ENCODE data around the gene HOXA4.
A peak's percentile ranks its signal among the peaks of the same experiment; 100 is the strongest.

The HOXA4 gene

GRCh38 chr7:27160145-27160545 lies 29.6 kb upstream of the HOXA4 start:
- Histone ChIP-seq H2AFZ (ENCODE audit: low read depth, low read length) (peak overlapping the region; percentile 84), H3K36me3 (ENCODE audit: control insufficient read depth in 1 of 2, insufficient read depth in 2 of 2, low read depth in 1 of 2, low read length in 2 of 2) (peaks cover 15 to 34% of the 10 kb centered on the region in 2 experiments), H3K4ac (ENCODE audit: low read depth in 1 of 2, low read length in 2 of 2) (peak overlapping the region in 1 of 2 experiments; percentile 63), H3K18ac (ENCODE audit: low read depth in 1 of 2, low read length in 2 of 2) (no peak overlapping the region), H3K4me3 (ENCODE audit: insufficient read depth in 1 of 2, low read depth in 1 of 2, low read length in 2 of 2) (peak overlapping the region in 1 of 2 experiments; percentile 82), H4K8ac (ENCODE audit: low read length) (no peak overlapping the region), H3K23ac (ENCODE audit: low read length in 2 of 2) (no peak overlapping the region), H3K14ac (ENCODE audit: low read length in 2 of 2) (no peak overlapping the region), H3K9me3 (ENCODE audit: control insufficient read depth, low read length) (no peaks in the 10 kb centered on the region), H4K91ac (ENCODE audit: low read length) (no peak overlapping the region), H3K27ac (ENCODE audit: low read length, poor library complexity, severe bottlenecking) (no peak overlapping the region), H2BK12ac (ENCODE audit: low read length in 2 of 2) (no peak overlapping the region), H3K79me1 (replicated peaks; ENCODE audit: low read length, poor library complexity, severe bottlenecking) (peaks cover 3% of the 10 kb centered on the region), H3K27me3 (ENCODE audit: control insufficient read depth in 1 of 2, insufficient read depth in 1 of 2, low read length in 2 of 2) (peaks cover 0 to 37% of the 10 kb centered on the region in 2 experiments), H2AK5ac (ENCODE audit: low read length, severe bottlenecking) (no peak overlapping the region), H3K4me1 (ENCODE audit: control insufficient read depth, insufficient read depth, low read depth, low read length) (peaks cover 27% of the 10 kb centered on the region), H2BK5ac (ENCODE audit: low read depth, low read length, poor library complexity, severe bottlenecking) (no peak overlapping the region), H3K4me2 (ENCODE audit: low read length, poor library complexity, severe bottlenecking) (peak overlapping the region; percentile 94), H3K9ac (ENCODE audit: low read length) (peak overlapping the region; percentile 84), H2BK120ac (ENCODE audit: low read depth, low read length) (no peak overlapping the region), H2BK15ac (ENCODE audit: low read depth, poor library complexity, severe bottlenecking) (no peak overlapping the region)
- WGBS, result 71% methylated on average over 21 of the region's 23 CpGs
- DNase-seq, result no peak

- H3K9me3 ChIP-seq (ENCODE audit: control insufficient read depth, low read length), result no peaks in the 10 kb centered on the region
- no peak overlapping the region for H2BK120ac ChIP-seq (ENCODE audit: low read depth, low read length)
- H3K14ac ChIP-seq (ENCODE audit: low read length in 2 of 2), result no peak overlapping the region
- peaks cover 5% of the 10 kb centered on the region for H3K79me1 ChIP-seq (replicated peaks; ENCODE audit: low read length, poor library complexity, severe bottlenecking)
- no peak overlapping the region for H2BK5ac ChIP-seq (ENCODE audit: low read depth, low read length, poor library complexity, severe bottlenecking)
- no peak overlapping the region for H4K91ac ChIP-seq (ENCODE audit: low read length)
- no peak overlapping the region for H2BK12ac ChIP-seq (ENCODE audit: low read length in 2 of 2)
- no peak overlapping the region for H3K18ac ChIP-seq (ENCODE audit: low read depth in 1 of 2, low read length in 2 of 2)
- H3K27ac ChIP-seq (ENCODE audit: low read length, poor library complexity, severe bottlenecking), result no peak overlapping the region
- H3K27me3 ChIP-seq (ENCODE audit: control insufficient read depth in 1 of 2, insufficient read depth in 1 of 2, low read length in 2 of 2), result peaks cover 0 to 43% of the 10 kb centered on the region in 2 experiments
- DNase-seq, result no peak
- no peak overlapping the region for H3K23ac ChIP-seq (ENCODE audit: low read length in 2 of 2)
- no peak overlapping the region for H4K8ac ChIP-seq (ENCODE audit: low read length)
- H3K36me3 ChIP-seq (ENCODE audit: control insufficient read depth in 1 of 2, insufficient read depth in 2 of 2, low read depth in 1 of 2, low read length in 2 of 2), result peaks cover 15 to 32% of the 10 kb centered on the region in 2 experiments
- no peak overlapping the region for H2AFZ ChIP-seq (ENCODE audit: low read depth, low read length)
- peaks cover 24% of the 10 kb centered on the region for H3K4me1 ChIP-seq (ENCODE audit: control insufficient read depth, insufficient read depth, low read depth, low read length)
- 76% methylated on average over 25 of the region's 27 CpGs for WGBS
- peak overlapping the region; percentile 84 for H3K9ac ChIP-seq (ENCODE audit: low read length)
- no peak overlapping the region for H2BK15ac ChIP-seq (ENCODE audit: low read depth, poor library complexity, severe bottlenecking)
- H2AK5ac ChIP-seq (ENCODE audit: low read length, severe bottlenecking), result no peak overlapping the region
- peak overlapping the region in 1 of 2 experiments; percentile 82 for H3K4me3 ChIP-seq (ENCODE audit: insufficient read depth in 1 of 2, low read depth in 1 of 2, low read length in 2 of 2)
- no peak overlapping the region for H3K4ac ChIP-seq (ENCODE audit: low read depth in 1 of 2, low read length in 2 of 2)
- H3K4me2 ChIP-seq (ENCODE audit: low read length, poor library complexity, severe bottlenecking), result no peak overlapping the region
These were observed 28.9 kb upstream of the HOXA4 start for GRCh38 chr7:27159266-27160144.

GRCh38 chr7:27158436-27159265 lies 28.1 kb upstream of the HOXA4 start:
- Histone ChIP-seq H3K27ac (ENCODE audit: low read length, poor library complexity, severe bottlenecking) (no peak overlapping the region), H2AK5ac (ENCODE audit: low read length, severe bottlenecking) (no peak overlapping the region), H2BK120ac (ENCODE audit: low read depth, low read length) (no peak overlapping the region), H2BK12ac (ENCODE audit: low read length in 2 of 2) (no peak overlapping the region), H3K27me3 (ENCODE audit: control insufficient read depth in 1 of 2, insufficient read depth in 1 of 2, low read length in 2 of 2) (peaks cover 0 to 52% of the 10 kb centered on the region in 2 experiments), H4K91ac (ENCODE audit: low read length) (no peak overlapping the region), H3K4me1 (ENCODE audit: control insufficient read depth, insufficient read depth, low read depth, low read length) (peaks cover 22% of the 10 kb centered on the region), H3K36me3 (ENCODE audit: control insufficient read depth in 1 of 2, insufficient read depth in 2 of 2, low read depth in 1 of 2, low read length in 2 of 2) (peaks cover 15 to 23% of the 10 kb centered on the region in 2 experiments), H3K9ac (ENCODE audit: low read length) (no peak overlapping the region), H2AFZ (ENCODE audit: low read depth, low read length) (no peak overlapping the region), H3K23ac (ENCODE audit: low read length in 2 of 2) (no peak overlapping the region), H3K9me3 (ENCODE audit: control insufficient read depth, low read length) (no peaks in the 10 kb centered on the region), H2BK15ac (ENCODE audit: low read depth, poor library complexity, severe bottlenecking) (no peak overlapping the region), H3K4me3 (ENCODE audit: insufficient read depth in 1 of 2, low read depth in 1 of 2, low read length in 2 of 2) (no peak overlapping the region), H3K4ac (ENCODE audit: low read depth in 1 of 2, low read length in 2 of 2) (no peak overlapping the region), H3K14ac (ENCODE audit: low read length in 2 of 2) (no peak overlapping the region), H3K18ac (ENCODE audit: low read depth in 1 of 2, low read length in 2 of 2) (no peak overlapping the region), H2BK5ac (ENCODE audit: low read depth, low read length, poor library complexity, severe bottlenecking) (no peak overlapping the region), H3K79me1 (replicated peaks; ENCODE audit: low read length, poor library complexity, severe bottlenecking) (peaks cover 5% of the 10 kb centered on the region), H3K4me2 (ENCODE audit: low read length, poor library complexity, severe bottlenecking) (no peak overlapping the region), H4K8ac (ENCODE audit: low read length) (peak overlapping the region; percentile 8)
- DNase-seq, result no peak
- 77% methylated on average over 33 of the region's 35 CpGs for WGBS
